ENCODE measurements around the gene WWOX.

DNA sequence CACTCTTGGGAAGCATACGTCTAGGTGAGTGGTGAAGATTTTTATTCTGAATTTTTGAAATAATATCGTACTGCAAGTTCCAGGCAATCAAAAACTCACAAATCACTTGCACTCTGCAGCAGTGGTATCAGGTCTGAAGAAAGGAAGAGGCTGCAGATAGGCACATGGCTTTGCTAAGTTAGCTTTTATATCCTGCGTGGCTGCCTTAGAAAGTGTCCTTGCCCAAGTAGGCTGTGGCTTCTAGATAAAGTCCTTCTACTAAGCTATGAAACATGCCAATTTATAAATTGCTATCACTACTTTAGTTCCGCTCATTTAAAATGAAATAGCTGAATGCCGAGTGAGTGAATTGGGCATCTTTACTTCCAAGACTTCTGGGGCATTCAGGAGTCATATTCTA lies 17.9 kb downstream of the WWOX start:
- TF ChIP-seq, protein P1, sequence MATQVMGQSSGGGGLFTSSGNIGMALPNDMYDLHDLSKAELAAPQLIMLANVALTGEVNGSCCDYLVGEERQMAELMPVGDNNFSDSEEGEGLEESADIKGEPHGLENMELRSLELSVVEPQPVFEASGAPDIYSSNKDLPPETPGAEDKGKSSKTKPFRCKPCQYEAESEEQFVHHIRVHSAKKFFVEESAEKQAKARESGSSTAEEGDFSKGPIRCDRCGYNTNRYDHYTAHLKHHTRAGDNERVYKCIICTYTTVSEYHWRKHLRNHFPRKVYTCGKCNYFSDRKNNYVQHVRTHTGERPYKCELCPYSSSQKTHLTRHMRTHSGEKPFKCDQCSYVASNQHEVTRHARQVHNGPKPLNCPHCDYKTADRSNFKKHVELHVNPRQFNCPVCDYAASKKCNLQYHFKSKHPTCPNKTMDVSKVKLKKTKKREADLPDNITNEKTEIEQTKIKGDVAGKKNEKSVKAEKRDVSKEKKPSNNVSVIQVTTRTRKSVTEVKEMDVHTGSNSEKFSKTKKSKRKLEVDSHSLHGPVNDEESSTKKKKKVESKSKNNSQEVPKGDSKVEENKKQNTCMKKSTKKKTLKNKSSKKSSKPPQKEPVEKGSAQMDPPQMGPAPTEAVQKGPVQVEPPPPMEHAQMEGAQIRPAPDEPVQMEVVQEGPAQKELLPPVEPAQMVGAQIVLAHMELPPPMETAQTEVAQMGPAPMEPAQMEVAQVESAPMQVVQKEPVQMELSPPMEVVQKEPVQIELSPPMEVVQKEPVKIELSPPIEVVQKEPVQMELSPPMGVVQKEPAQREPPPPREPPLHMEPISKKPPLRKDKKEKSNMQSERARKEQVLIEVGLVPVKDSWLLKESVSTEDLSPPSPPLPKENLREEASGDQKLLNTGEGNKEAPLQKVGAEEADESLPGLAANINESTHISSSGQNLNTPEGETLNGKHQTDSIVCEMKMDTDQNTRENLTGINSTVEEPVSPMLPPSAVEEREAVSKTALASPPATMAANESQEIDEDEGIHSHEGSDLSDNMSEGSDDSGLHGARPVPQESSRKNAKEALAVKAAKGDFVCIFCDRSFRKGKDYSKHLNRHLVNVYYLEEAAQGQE (IDR thresholded peaks at IDR 0.05; ENCODE audit: insufficient read depth in 1 of 2, low read depth in 2 of 2, low read length in 2 of 2) = no peak
- no peak for TF ChIP-seq SIN3A (IDR thresholded peaks at IDR 0.05; ENCODE audit: borderline replicate concordance, insufficient read depth, low read length)
- no peak for TF ChIP-seq POLR2AphosphoS5 (IDR thresholded peaks at IDR 0.05; ENCODE audit: low read depth, low read length)
- TF ChIP-seq FOXP2 (optimal IDR thresholded peaks at IDR 0.05; ENCODE audit: borderline replicate concordance, extremely low read depth, extremely low read length, insufficient read depth) = no peak
